HCT116 (cell line): ENCODE data around the gene C1QA. TPM values are rescaled to one million over a fixed set of nuclear protein-coding genes. Genes with fewer than 3 reads are reported as not detected.

Experiments used
- ATAC-seq: fragments of 200-7000 bp; cut with Tn5 transposase; 2 replicates; pipeline ENCODE4 v1.9.1; 2020; ENCODE audit warnings: mild to moderate bottlenecking, moderate library complexity
- BruUV-seq: library from RNA; stranded (reverse); fragments of 400-500 nt; replicated peaks from 2 replicates; lab custom pipeline; 2021; lab: Mats Ljungman, UMichigan
- CTCF ChIA-PET: fragments of 300-600 bp; sonication (Branson Sonifier 250); formaldehyde crosslinking; loops from one replicate; lab custom pipeline; 2021; ENCODE audit warnings: antibody characterized with exemption; lab: Charles Lee
- POLR2A ChIA-PET: fragments of 300-600, 350-600 bp; sonication (Branson Sonifier 250); formaldehyde crosslinking; loops from one replicate; lab custom pipeline; 2021; ENCODE audit warnings: antibody characterized with exemption; lab: Charles Lee
- RAD21 ChIA-PET, 2 experiments: fragments of 300-600 bp; sonication (Branson Sonifier 250); formaldehyde crosslinking; loops; one replicate each; lab custom pipeline; 2023; ENCODE audit warnings: low total read pairs in 2 of 2; ENCODE audit not compliant: uncharacterized antibody in 2 of 2, unreplicated experiment in 2 of 2, low non-redundant PET in 1 of 2; lab: Charles Lee
- DNase-seq: peaks from one replicate; pipeline ENCODE4 v3.0.0-alpha.2; 2010; ENCODE audit warnings: low read depth, low spot score
- H2AFZ ChIP-seq: fragments of 200-600 bp; shearing (Covaris generic), sonication (generic); 2 replicates; pipeline ENCODE4 v1.6.1; 2017; ENCODE audit warnings: low read depth, mixed run types, mixed read lengths, antibody characterized with exemption, low read length; ENCODE audit not compliant: poor library complexity, severe bottlenecking
- H3K27ac ChIP-seq: 2 replicates; pipeline ENCODE4 v1.5.1; 2012; ENCODE audit warnings: low read depth, low read length
- H3K27me3 ChIP-seq: fragments of 200-600 bp; sonication (generic); 2 replicates; pipeline ENCODE4 v1.6.1; 2016; ENCODE audit warnings: mixed run types, low read length, mixed read lengths; ENCODE audit not compliant: insufficient read depth
- H3K36me3 ChIP-seq, 2 experiments: fragments of 200-500 bp in 1 of 2; fragments of 200-600 bp in 1 of 2; sonication (Bioruptor generic) in 1 of 2; sonication (generic) in 1 of 2; 2 replicates each; pipeline versions ENCODE4 v1.5.1 to v1.6.1; 2014 to 2016; ENCODE audit warnings: low read length in 2 of 2, inconsistent platforms in 1 of 2, mixed read lengths in 1 of 2, mixed run types in 1 of 2; ENCODE audit not compliant: insufficient read depth in 2 of 2, control insufficient read depth in 1 of 2
- H3K4me1 ChIP-seq, 2 experiments: fragments of 200-600 bp in 1 of 2; sonication (generic) in 1 of 2; 2 replicates each; pipeline versions ENCODE4 v1.5.1 to v1.6.1; 2012 to 2017; ENCODE audit warnings: low read length in 2 of 2, inconsistent platforms in 1 of 2, mild to moderate bottlenecking in 1 of 2, mixed read lengths in 1 of 2, mixed run types in 1 of 2, moderate library complexity in 1 of 2; ENCODE audit not compliant: insufficient read depth in 2 of 2, control insufficient read depth in 1 of 2
- H3K4me2 ChIP-seq: fragments of 200-600 bp; sonication (generic); 2 replicates; pipeline ENCODE4 v1.6.1; 2017; ENCODE audit warnings: mixed run types, low read length, mixed read lengths
- H3K4me3 ChIP-seq, 2 experiments: fragments of 200-600 bp in 1 of 2; sonication (generic) in 1 of 2; replicated peaks in 1 of 2; 2 replicates each; pipeline ENCODE4 v1.5.1; 2011 to 2016; ENCODE audit warnings: low read length in 2 of 2, control low read depth in 1 of 2, low read depth in 1 of 2, mild to moderate bottlenecking in 1 of 2, mixed read lengths in 1 of 2, mixed run types in 1 of 2
- H3K79me2 ChIP-seq: fragments of 200-600 bp; sonication (generic); 2 replicates; pipeline ENCODE4 v1.6.1; 2017; ENCODE audit warnings: mild to moderate bottlenecking, mixed run types, low read length, moderate library complexity, mixed read lengths; ENCODE audit not compliant: insufficient read depth
- H3K9ac ChIP-seq: fragments of 200-600 bp; sonication (generic); 2 replicates; pipeline ENCODE4 v1.6.1; 2016; ENCODE audit warnings: low read length, mixed read lengths
- H3K9me2 ChIP-seq: fragments of 200-600 bp; sonication (generic), shearing (Covaris generic); 2 replicates; pipeline ENCODE4 v1.6.1; 2017; ENCODE audit warnings: mixed run types, mild to moderate bottlenecking, moderate library complexity; ENCODE audit not compliant: insufficient read depth
- H3K9me3 ChIP-seq, 2 experiments: fragments of 200-500 bp in 1 of 2; fragments of 200-600 bp in 1 of 2; sonication (Bioruptor generic) in 1 of 2; sonication (generic) in 1 of 2; 2 replicates each; pipeline ENCODE4 v1.6.1; 2014 to 2017; ENCODE audit warnings: low read length in 2 of 2, mixed read lengths in 2 of 2, inconsistent platforms in 1 of 2, low read depth in 1 of 2, mild to moderate bottlenecking in 1 of 2, mixed run types in 1 of 2, moderate library complexity in 1 of 2; ENCODE audit not compliant: control insufficient read depth in 1 of 2, insufficient read depth in 1 of 2
- H4K20me1 ChIP-seq: fragments of 200-600 bp; sonication (generic), shearing (Covaris generic); 2 replicates; pipeline ENCODE4 v1.6.1; 2017; ENCODE audit warnings: mixed run types, mild to moderate bottlenecking, moderate library complexity; ENCODE audit not compliant: insufficient read depth
- CBX3 ChIP-seq: IDR thresholded peaks from 2 replicates; pipeline ENCODE4 v1.6.1; 2012; ENCODE audit warnings: low read depth
- ELF1 ChIP-seq: IDR thresholded peaks from 2 replicates; pipeline ENCODE4 v1.6.1; 2012; ENCODE audit warnings: low read depth, borderline replicate concordance
- EZH2phosphoT487 ChIP-seq: fragments of 200-600 bp; IDR thresholded peaks from 2 replicates; pipeline ENCODE4 v1.6.1; 2018; ENCODE audit warnings: antibody characterized with exemption, borderline replicate concordance
- FOSL1 ChIP-seq: IDR thresholded peaks from 2 replicates; pipeline ENCODE4 v1.6.1; 2012; ENCODE audit warnings: low read depth
- JUND ChIP-seq: IDR thresholded peaks from 2 replicates; pipeline ENCODE4 v1.6.1; 2012
- POLR2A ChIP-seq: IDR thresholded peaks from 2 replicates; pipeline ENCODE4 v1.7.0; 2011; ENCODE audit warnings: borderline replicate concordance; ENCODE audit not compliant: insufficient read depth, insufficient read length; ENCODE audit errors: extremely low read depth
- RAD21 ChIP-seq: IDR thresholded peaks from 2 replicates; pipeline ENCODE4 v1.6.1; 2012; ENCODE audit warnings: low read depth, mild to moderate bottlenecking
- SIN3A ChIP-seq: IDR thresholded peaks from 2 replicates; pipeline ENCODE4 v1.6.1; 2012; ENCODE audit warnings: low read depth
- SP1 ChIP-seq: IDR thresholded peaks from 2 replicates; pipeline ENCODE4 v1.6.1; 2012; ENCODE audit warnings: low read depth
- SRF ChIP-seq: IDR thresholded peaks from 2 replicates; pipeline ENCODE4 v1.6.1; 2012; ENCODE audit warnings: low read depth
- ZFX ChIP-seq: fragments of 450-650 bp; IDR thresholded peaks from 2 replicates; pipeline ENCODE4 v1.6.1; 2017
- intact Hi-C: fragments of 100-400 bp; cut with micrococcal nuclease; formaldehyde crosslinking; loops from 2 replicates; pipeline ENCODE4 v1.10.0; 2022
- total RNA-seq: library from RNA; stranded (reverse); gene quantifications from one replicate; pipeline ENCODE4 v1.2.1, GENCODE V29; 2021; ENCODE audit not compliant: unreplicated experiment
- TF ChIP-seq, protein P1 (sequence below), 3 experiments: fragments of 200-600 bp in 1 of 3; sonication (generic) in 1 of 3; IDR thresholded peaks in 2 of 3; conservative IDR thresholded peaks in 1 of 3; 2 replicates each; pipeline ENCODE4 v1.5.1; 2012 to 2017; ENCODE audit warnings: low read depth in 2 of 3, low read length in 2 of 3, antibody characterized with exemption in 1 of 3, borderline replicate concordance in 1 of 3, control low read depth in 1 of 3, mild to moderate bottlenecking in 1 of 3, mixed read lengths in 1 of 3, mixed run types in 1 of 3, moderate library complexity in 1 of 3; ENCODE audit not compliant: insufficient read depth in 1 of 3
- TF ChIP-seq, protein P2 (sequence below): IDR thresholded peaks from 2 replicates; pipeline ENCODE4 v1.6.1; 2011; ENCODE audit warnings: mild to moderate bottlenecking, low read length, moderate library complexity; ENCODE audit not compliant: insufficient replicate concordance; ENCODE audit errors: extremely low read depth

The C1QA gene
- total RNA-seq, 1 experiment from 2014 or later, result 0.91 TPM

DNA sequence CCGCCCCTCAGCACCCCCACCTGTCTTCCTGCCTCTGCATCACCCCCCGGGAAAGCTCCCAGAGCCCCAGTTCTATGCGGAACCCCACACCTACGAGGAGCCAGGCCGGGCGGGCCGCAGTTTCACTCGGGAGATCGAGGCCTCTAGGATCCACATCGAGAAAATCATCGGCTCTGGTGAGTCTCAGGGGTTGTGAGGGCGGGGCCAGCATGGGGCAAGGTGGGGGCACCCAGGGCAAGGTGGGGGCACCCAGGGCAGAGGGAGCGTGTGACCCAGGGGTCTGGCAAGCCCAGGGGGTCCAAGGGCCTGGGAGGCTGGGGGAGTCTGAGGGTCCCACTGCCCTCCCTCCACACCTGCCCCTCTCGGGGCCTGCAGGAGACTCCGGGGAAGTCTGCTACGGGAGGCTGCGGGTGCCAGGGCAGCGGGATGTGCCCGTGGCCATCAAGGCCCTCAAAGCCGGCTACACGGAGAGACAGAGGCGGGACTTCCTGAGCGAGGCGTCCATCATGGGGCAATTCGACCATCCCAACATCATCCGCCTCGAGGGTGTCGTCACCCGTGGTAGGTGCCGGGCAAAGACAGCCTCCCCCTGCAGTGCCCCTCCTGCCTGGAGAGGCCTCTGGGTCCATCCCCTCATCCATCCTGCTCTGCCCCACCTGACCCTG, 39.0 kb upstream of the C1QA start (continued):
- TF ChIP-seq, protein P1, sequence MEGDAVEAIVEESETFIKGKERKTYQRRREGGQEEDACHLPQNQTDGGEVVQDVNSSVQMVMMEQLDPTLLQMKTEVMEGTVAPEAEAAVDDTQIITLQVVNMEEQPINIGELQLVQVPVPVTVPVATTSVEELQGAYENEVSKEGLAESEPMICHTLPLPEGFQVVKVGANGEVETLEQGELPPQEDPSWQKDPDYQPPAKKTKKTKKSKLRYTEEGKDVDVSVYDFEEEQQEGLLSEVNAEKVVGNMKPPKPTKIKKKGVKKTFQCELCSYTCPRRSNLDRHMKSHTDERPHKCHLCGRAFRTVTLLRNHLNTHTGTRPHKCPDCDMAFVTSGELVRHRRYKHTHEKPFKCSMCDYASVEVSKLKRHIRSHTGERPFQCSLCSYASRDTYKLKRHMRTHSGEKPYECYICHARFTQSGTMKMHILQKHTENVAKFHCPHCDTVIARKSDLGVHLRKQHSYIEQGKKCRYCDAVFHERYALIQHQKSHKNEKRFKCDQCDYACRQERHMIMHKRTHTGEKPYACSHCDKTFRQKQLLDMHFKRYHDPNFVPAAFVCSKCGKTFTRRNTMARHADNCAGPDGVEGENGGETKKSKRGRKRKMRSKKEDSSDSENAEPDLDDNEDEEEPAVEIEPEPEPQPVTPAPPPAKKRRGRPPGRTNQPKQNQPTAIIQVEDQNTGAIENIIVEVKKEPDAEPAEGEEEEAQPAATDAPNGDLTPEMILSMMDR (IDR thresholded peaks at IDR 0.05 in 2 of 3, conservative IDR thresholded peaks at IDR 0.05 in 1 of 3; ENCODE audit: borderline replicate concordance in 1 of 3, insufficient read depth in 1 of 3, low read depth in 2 of 3, low read length in 2 of 3), result no peak
- TF ChIP-seq ELF1, result no peak
- no peak for TF ChIP-seq SRF
- no peak for TF ChIP-seq SIN3A
- TF ChIP-seq RAD21, result no peak

DNA sequence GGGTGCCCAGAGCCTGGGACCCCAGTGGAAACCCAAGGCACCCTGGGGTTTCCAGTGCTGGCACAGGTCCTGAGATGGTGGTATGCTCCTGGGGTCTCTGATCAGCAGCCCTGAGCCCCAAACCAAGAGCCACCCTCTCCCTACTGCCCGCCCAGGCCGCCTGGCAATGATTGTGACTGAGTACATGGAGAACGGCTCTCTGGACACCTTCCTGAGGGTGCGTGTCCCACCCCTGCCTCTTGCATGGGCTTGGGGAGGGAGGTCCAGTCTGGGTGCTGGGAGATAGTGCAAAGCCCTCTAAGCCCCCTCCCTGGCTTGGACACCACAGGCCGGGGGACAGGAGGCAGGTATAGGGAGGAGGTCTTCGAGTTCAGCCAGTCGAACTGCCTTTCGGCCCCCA, 38.4 kb upstream of the C1QA start:
- intact Hi-C loops, result no loop called here
- Histone ChIP-seq H4K20me1 (no peaks in the 10 kb centered on the region), H3K9ac (no peak overlapping the region), H3K4me3 (no peak overlapping the region), H2AFZ (no peak overlapping the region), H3K27me3 (peaks cover 3% of the 10 kb centered on the region; the same call in 1 of the 2 replicates), H3K9me2 (no peaks in the 10 kb centered on the region), H3K36me3 (no peaks in the 10 kb centered on the region), H3K9me3 (no peaks in the 10 kb centered on the region), H3K27ac (no peak overlapping the region), H3K4me1 (peaks cover 5 to 7% of the 10 kb centered on the region in 2 experiments), H3K79me2 (no peaks in the 10 kb centered on the region), H3K4me2 (no peak overlapping the region)
- TF ChIP-seq SP1, result no peak
- no peak for TF ChIP-seq FOSL1
- TF ChIP-seq JUND, result no peak
- no peak for TF ChIP-seq CBX3
- no peak for TF ChIP-seq SIN3A
- no peak for TF ChIP-seq POLR2A
- TF ChIP-seq, protein P2, sequence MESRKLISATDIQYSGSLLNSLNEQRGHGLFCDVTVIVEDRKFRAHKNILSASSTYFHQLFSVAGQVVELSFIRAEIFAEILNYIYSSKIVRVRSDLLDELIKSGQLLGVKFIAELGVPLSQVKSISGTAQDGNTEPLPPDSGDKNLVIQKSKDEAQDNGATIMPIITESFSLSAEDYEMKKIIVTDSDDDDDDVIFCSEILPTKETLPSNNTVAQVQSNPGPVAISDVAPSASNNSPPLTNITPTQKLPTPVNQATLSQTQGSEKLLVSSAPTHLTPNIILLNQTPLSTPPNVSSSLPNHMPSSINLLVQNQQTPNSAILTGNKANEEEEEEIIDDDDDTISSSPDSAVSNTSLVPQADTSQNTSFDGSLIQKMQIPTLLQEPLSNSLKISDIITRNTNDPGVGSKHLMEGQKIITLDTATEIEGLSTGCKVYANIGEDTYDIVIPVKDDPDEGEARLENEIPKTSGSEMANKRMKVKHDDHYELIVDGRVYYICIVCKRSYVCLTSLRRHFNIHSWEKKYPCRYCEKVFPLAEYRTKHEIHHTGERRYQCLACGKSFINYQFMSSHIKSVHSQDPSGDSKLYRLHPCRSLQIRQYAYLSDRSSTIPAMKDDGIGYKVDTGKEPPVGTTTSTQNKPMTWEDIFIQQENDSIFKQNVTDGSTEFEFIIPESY, result no peak
- TF ChIP-seq EZH2phosphoT487, result no peak
- no peak for TF ChIP-seq ZFX
- RAD21 ChIA-PET, result no interaction called here
- DNase-seq (no peak), ATAC-seq (no peak)
- CTCF ChIA-PET, result no interaction called here
- POLR2A ChIA-PET, result no interaction called here
- no TSS peak for BruUV-seq
